Renal pelvis (tissue), 4 donors: ENCODE data around the gene STXBP6. TPM values are rescaled to one million over a fixed set of nuclear protein-coding genes. Genes with fewer than 3 reads are reported as not detected.

Experiments
- DNase-seq: peaks from one replicate; pipeline ENCODE4 v3.0.0-alpha.2; 2013
- polyA plus RNA-seq, 3 donors: library from polyadenylated mRNA; unstranded; fragments of 120-200 nt; gene quantifications; one replicate each; pipeline ENCODE4 v1.2.1, GENCODE V29; 2013; ENCODE audit not compliant: insufficient read length in 3 of 3

Gene STXBP6
- polyA plus RNA-seq, 3 donors, result 7.0 to 9.3 (median 7.1) TPM

DNA sequence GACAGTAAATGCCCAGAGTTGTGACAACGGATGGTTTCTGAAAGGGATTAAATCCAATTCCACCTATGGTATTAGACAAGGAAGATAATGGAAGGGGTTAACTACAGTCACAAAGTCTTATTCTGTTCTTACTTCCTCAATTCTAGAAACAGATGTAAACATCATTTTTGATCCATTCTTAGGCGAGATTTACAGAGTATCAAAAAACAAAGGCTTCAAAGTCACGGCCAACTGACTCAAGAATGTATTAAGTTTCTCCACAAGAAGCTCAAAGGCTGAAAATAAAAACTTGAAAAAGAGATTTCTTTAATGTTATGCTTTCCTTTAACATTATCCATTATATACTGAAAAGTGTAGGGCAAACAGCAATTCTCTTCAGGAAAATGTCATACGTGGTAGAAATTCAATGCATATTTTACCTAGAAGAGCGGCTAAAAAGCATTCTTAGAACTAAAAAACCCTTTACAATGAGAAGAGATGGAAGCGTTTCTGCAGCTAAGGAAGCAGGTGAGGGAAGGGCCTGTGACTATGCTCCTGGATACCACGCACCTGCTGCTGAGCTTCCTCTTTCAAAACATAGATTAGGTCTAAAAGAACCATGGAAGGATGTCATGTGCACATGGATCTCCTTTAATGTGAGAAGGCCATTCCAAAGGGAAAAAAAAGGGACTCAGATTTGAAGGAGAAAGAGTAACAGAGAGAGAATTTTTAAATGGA is 185.8 kb downstream of the STXBP6 start:
- DNase-seq, result no peak

DNA sequence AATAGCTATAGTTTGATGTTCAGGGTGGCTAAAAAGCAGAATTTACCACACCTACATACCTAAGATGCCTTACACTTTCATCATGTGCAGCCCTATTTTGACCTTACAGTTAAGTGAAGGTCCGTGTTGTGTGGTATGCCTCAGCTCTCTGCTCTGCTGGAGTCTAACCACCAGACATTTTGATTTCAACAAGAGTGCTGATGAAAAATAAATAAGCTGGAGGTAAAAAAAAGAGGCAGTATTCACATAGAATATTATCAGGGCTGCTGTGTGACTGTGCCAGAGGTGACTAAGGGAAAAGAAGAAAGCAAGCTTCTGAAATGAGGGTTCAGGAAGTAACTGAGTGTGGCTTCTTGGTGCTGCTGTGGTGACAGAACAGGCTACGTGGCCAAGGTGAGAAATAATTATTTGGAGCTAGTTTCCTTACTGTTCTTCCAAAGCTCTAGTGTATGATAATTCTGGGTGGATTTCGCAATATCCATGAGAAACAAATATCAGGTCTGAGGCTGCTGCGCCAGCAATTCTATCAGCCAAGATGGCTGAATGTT is 188.8 kb downstream of the STXBP6 start:
- no peak for DNase-seq

DNA sequence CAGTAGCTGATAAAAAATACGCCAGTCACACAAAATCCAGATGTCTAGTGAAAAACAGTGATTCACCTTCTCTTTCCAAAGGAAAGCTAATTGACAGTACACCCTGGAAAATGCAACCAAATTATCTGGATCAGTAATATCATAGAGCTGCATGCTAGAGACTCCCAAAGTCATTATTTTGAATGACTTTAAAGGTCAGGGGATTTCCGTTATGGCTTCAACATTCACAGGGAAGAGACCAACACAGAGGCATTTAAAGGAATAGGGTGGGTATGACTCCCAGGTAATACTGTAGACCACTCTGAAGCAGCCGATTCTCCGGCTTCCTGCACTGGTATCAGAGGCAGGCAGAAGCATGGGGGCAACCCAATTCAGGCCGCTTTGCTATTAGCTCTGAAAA is 190.4 kb downstream of the STXBP6 start:
- no peak for DNase-seq

DNA sequence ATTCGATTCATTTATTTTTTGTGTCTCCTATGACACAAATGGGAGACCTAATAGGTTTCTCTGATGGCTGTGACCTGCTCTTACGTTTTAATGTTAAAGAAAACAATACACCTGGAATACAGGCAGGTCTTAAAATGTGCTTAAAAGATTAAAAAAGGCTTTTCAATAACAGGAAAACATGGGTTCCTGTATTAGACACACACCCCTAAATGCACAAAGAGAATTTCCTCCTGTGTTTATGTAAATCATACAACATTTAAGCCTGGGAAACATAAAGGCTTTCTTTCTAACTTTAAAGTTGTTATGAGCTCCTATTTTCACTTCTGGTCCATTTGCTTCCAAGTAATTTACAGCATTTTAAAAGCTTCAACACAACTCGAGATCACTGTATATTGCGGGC is 191.3 kb downstream of the STXBP6 start:
- DNase-seq, result no peak

DNA sequence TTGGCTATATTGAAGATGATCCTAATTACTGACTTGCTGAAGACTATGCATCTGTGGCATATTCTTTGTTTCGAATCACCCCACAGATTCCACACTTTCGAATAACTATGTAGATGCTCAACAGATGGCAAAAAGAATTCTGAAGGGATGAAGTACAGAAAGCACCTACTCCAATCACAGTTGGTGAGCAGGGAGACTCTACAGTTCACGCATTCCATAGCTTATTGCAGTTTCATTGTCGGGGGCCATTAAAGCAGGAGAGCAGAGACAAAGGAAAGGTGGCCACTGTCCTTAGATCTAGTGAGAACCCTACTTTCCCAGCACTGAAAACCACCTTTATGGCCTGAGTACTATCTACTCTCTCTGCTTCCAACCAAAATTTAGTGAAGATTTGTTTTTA is 191.9 kb downstream of the STXBP6 start:
- DNase-seq, result no peak

DNA sequence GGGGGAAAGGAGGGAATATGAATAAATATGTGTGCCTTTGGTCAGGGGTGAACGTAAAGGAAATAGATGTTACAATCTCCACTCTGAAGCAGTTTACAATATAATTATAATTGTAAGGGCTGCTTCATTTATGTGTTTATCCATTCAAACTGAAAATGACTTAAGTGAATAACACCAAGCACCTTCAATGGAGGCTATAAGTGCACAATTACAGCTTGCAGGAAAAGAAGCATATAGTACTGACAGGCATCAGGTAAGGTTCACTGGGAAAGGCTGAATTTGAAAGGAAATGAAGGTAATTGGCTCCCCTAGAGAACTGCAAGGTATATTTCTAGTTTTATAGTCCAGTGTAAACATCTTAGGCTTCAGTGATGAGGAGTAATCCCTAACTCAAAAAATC is 192.7 kb downstream of the STXBP6 start:
- no peak for DNase-seq

DNA sequence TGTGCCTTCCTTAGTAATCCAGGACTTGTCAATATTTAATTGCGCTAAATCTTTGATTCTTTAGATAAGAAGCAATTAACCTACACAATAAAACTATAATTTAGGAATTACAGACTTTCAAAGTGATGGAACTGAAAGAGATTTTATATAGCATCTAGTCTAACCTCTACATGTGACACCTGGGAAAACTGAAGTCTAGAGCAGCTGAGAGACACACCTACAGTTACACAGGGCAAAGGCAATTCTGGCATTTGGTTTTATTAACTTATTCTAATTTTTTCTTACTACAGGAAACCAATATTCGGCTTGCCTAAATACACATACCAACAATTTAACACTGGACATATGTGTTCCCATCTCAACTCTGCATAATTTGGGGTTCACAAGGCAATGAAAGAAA is 196.5 kb downstream of the STXBP6 start:
- DNase-seq, result no peak

DNA sequence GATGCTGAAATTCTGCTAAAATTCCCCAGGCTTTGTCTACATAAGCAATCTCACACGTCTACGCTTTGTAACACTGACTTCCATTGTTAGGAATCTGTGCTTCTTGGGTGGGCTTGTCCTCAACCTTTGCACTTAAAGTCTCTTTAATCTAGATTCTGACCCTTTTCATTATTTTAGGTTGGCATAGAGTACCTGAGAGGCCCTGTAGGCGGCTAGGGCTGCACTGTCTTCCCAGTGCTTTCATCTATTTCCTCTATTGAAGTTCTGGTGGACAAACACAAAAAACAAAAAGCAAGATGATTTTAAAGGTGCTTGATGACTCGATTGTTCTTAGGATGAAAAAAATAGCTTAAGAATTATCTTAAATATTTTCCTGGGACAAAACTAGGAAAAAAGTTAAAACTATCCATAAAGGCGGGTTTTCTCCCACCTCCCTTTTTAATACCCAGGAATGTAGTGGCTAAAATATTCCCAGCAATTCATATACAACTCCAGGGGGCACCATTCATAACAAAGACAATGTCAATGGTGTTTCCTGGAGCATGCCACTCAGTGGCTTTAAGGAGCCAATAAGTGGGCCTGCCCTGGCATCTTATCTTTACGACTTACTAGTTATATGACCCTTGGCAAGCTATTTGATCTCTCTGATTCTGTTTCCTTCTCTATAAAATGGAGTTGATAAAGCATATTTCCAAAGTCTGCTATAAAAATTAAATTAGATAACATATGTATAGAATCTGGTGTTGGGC is 197.5 kb downstream of the STXBP6 start:
- no peak for DNase-seq

DNA sequence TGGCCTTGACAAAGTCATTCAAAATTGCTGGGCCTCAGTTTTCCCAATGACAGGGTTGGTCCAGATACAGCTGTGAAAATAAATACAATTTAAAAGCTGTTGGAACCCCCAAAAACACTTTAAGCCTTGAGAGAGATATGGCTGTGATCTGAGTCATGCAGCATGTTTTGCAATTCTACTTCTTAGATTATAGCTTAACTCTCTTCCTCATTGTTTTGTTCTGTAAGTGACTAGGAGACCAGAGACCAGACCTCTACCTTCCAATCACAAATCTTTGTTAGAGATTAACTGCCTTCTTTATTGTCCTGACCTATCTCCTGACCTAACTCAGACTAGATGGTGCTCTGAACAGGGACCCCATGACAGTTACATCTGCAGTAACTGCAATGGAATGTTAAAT is 198.1 kb downstream of the STXBP6 start:
- no peak for DNase-seq

DNA sequence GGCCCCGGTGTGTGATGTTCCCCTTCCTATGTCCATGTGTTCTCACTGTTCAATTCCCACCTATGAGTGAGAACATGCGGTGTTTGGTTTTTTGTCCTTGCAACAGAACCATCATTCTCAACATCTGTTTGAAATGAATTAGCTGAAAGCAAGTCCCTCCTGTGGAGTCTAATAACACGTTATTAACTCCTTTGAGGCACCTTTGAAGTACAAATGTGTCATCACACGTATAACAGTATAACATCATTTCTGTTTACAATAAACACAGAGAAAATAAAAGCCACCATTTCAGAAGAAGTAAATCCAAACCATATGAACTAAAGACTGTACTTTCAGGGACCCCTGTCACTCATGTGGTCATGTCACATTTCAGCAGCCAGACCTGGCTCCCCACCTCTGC is 198.5 kb downstream of the STXBP6 start:
- DNase-seq, result no peak

DNA sequence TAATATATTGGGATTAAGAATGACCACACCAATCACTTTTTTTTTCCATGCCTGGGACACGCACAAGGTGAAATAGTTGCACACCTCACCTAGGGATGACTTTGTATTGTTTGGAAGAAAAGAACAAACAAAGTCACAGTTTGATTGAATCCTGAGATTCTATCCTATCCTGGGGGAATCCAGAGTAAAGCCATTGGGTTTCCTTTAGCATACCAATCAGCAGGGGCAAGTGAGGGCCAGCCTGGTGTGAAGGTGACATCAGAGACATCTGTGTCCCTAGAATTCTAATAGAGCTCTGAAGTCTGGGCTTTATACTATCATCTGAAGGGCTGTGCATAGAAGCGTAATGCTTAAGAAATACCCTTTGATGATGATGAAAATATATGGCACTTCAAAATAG is 199.9 kb downstream of the STXBP6 start:
- no peak for DNase-seq

DNA sequence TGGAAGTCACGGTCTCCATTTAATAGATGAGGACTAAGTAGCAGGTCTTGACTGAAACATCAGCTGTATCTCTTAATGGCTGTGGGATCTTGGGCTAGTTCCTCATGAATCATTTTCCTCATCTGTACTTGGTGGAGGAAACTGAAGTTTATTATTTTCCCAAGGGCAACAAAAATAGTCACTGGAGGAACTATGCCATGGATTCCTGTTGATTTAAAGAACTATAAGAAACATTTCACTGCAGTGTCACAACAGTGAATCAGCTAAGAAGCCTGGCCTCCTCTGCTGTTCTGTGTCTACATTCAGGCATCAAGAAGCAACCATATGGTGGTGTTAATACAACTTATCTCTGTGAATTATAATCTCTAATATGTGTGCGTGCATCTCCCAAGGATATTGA is 200.5 kb downstream of the STXBP6 start:
- DNase-seq, result no peak

DNA sequence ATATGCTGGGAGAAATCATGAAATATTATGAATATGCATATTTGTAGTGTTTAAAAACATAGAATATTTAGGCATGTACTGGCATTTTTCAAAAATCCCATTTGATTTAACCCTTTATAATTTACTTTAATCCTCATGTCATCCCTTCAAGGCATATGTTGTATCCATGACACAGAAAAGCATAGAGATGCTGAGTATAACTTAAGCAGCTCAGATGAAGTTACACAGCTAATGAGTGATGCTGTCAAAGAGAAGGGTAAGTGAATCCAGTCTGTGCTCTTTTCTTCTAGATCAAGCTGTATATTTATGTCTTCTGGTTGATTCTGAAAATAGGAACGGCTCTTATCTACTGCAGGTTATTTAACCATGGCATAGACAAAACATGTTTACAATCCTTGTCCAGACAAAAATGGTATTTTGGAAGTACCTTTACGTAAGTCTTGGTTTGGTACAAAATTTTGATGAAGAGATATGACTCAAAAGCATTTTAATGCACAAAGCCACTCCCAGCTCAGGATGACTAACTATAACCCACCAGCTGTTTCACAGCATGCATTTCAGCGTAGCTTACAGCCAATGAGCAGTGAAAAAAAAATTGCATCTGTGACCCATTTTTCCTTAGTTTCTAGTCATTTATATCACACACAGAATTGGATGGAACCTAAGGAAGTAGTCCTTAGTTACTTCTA is 201.7 kb downstream of the STXBP6 start:
- DNase-seq, result no peak

DNA sequence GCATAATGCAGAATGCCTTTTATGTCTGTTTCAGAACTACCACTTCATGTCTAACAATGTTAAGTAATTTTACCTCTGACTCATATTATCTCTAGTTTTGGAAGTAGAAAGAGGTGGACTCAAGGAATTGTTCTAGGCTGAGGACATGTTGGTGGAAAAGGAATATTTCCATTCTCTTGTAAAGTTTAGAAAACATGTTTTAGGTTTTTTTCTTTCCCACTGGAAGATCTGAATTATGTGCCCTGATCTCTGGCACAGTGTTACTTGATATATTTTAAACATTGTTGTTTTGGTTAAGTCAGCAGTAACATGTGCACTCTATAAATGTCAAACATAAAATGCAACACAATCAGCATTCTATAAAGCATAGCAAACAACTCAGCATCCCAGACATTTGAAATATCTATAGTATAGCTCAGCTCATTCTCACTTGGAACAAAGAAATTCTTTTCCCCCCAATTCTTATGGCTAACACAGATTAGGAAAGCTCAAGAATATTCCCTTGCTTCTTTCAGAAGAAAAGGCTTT is 202.3 kb downstream of the STXBP6 start:
- DNase-seq, result no peak

DNA sequence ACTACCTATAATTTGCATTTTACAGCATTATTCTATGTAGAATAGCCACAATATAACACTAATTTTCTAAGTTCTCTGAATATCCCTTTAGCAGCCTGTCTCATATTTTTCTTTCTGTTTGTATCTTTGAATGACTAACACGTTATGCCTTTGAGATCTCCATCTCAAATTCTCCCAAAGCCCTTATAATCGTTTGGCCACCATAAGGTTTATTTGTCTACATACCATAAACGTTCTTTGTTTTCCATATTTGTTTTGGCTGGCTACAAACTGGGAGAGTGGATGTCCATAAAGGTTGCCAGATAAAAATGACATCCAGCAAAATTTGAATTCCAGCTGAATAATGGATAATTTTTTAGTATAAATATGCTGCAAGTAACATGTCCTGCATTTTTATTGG is 203.7 kb downstream of the STXBP6 start:
- no peak for DNase-seq

DNA sequence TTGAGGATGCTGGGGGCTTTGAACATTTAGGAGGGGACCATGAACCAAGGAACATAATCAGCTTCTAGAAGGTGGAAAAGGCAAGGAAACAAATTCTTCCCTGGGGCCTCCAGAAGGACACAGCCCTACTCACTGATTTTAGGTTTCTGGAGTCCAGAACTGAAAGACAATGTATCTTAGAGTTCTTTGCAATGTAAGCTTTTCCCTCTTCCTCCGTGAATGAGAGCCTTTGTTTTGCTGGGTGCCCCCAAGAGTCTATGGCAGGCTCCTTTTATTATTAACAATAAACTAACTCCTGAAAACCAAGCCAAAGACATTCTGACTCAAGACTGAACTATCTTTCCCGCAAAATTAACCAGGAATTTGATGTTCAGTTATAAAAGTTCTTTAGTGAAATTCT is 204.1 kb downstream of the STXBP6 start:
- no peak for DNase-seq

DNA sequence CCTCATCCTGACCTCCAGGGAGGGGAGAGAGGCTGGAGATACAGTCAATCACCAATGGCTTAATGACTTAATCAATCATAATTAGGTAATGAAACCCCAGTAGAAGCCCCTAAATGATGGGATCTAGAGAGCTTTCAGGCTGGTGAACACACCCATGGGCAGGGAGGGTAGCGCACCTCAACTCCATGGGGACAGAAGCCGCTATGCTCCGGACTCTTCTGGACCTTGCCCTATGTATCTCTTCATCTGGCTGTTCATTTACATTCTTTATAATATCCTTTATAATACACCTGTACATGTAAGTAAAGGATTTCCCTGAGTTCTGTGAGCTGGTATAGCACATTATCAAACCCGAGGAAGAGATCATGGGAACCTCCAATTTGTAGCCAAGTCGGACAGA is 205.9 kb downstream of the STXBP6 start:
- no peak for DNase-seq

DNA sequence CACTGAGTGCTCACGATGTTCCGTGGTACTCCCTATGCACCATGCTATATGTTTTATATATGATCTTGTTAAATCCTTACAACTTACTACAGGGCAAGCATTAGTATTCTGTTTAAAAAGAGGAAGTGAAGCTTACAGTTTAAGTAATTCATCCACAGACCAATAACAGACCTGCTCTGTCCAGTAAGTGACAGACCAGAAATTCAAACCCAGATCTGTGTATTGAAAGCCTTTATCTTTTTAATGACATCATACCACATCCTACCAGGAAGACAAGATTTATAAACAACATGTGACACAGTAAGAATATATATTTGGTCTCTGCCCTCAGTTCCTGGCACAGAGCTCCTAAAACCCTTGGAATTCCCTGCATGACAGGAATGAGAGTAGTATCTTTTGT is 206.5 kb downstream of the STXBP6 start:
- DNase-seq, result no peak

DNA sequence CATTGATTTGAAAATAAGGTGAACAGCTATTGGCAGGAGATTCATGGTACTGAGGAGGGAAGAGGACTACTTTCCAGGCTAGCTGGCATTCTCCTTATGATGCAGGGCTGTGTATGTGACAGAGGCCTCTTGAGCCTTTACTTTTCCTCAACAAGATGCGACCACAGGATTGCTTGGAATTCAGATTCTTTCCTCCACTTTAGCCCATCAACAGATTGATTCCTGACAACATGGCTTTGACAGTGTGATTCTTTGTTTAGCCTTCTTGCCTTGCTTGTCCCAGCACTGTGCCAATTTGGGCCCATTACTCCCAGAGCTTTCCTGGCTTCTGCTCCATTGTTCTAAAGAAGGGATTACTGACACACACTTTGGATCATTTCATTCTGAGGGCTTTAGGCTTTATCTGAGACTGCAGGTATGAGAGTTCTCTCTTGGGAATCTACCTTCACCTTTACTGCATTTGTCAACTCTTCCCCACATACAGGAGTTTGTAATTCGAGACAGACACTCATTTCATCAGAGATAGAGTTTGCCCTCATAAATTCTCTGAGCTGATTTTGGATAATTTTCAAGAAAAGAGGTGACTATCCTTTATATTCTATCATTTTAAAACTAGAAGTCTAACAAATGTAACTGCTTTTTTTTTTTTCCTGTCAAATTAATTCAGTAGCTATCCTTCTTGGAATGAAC is 209.6 kb downstream of the STXBP6 start:
- no peak for DNase-seq

DNA sequence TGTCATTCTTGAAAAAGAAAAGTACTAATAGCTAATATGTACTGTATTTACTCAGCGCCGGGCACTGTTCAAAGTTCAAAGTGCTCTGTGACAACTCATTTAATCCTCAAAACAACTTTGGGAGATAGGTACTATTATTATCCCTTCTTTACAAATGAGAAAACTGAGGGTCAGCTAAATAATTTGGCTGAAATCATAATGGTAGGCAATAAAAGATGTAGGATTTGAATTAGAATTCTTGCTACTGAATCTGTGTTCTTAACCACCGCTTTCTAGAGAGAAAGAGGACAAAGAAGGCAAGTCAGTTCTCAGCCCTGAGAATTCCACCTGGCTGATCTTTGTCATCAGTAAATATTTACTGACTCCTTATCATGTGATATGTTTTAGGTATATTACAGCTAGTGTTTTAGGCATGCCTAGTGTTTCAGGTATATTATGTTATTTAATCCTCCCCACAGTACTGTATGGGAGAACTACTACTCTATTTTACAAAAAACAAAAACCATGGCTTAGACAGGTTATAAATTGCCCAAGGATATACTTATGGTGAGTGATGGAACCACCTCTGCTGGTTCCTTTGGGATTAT is 210.2 kb downstream of the STXBP6 start:
- DNase-seq, result no peak

DNA sequence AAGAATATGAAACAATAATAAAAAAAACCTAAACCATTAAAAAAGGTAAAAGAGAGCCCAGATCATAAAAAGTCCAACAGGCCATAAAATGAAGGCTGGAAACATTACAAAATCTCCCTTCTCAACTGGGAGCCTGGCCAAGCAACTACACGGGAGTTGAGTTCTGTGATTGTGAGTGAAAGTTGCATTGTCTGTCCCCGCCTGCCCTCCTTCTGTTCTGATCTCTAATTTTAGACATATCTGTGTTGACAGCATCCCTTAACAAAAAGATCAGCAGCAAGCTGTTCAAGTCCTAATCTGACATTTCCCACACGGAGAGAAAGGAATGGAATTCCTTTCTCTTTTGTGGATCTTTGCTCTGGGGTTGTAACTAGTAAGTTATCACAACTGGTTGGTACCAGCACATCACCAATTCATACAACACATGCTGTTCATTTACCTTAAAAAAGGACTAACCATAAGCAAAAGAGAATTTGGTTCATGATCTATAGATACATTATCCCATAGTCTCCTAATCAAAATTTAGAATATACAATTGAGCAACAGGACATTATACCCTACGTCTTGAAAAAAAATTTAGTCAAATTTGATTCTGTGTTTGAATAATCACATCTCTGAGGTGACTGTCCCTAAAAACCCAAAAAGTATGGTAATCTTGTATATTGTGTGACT is 210.9 kb downstream of the STXBP6 start:
- no peak for DNase-seq
